HG03521 (cell line): ENCODE results near the gene SND1.
"Not testable (repeated sequence)": the region's sequence is repeated elsewhere in the genome, so short reads cannot be mapped to it uniquely, and the experiment has no call there.

Experiments used
- ATAC-seq: cut with Tn5 transposase; IDR thresholded peaks from one replicate; pipeline ENCODE4 v1.9.1; 2021; ENCODE audit warnings: mild to moderate bottlenecking, moderate library complexity; ENCODE audit not compliant: unreplicated experiment

SND1 gene

GRCh38 chr7:127822822-127823508 is 171.0 kb downstream of the SND1 start:
- no peak for ATAC-seq

GRCh38 chr7:127824682-127825081 is 172.7 kb downstream of the SND1 start:
- no peak for ATAC-seq

GRCh38 chr7:127828843-127829500 is 177.0 kb downstream of the SND1 start:
- ATAC-seq = no peak

GRCh38 chr7:127831318-127832219 is 179.6 kb downstream of the SND1 start:
- no peak for ATAC-seq

- no peak for ATAC-seq
These were observed 180.6 kb downstream of the SND1 start for GRCh38 chr7:127832592-127832991.

- ATAC-seq = no peak
These were observed 181.6 kb downstream of the SND1 start for GRCh38 chr7:127833641-127834040.

- no peak for ATAC-seq
These were observed 183.7 kb downstream of the SND1 start for GRCh38 chr7:127835679-127836078.

GRCh38 chr7:127837816-127838410 is 185.9 kb downstream of the SND1 start:
- ATAC-seq = not testable (repeated sequence)

GRCh38 chr7:127838816-127839415 is 186.9 kb downstream of the SND1 start:
- no peak for ATAC-seq

GRCh38 chr7:127840226-127840951 is 188.4 kb downstream of the SND1 start:
- ATAC-seq = no peak

- ATAC-seq = no peak
These were observed 192.2 kb downstream of the SND1 start for GRCh38 chr7:127844165-127844564.

- ATAC-seq = no peak
These were observed 192.8 kb downstream of the SND1 start for GRCh38 chr7:127844707-127845331.

- ATAC-seq = no peak
These were observed 193.7 kb downstream of the SND1 start for GRCh38 chr7:127845522-127846214.

- no peak for ATAC-seq
These were observed 195.6 kb downstream of the SND1 start for GRCh38 chr7:127847641-127848040.

GRCh38 chr7:127848241-127848640 is 196.2 kb downstream of the SND1 start:
- no peak for ATAC-seq

GRCh38 chr7:127850195-127850594 is 198.2 kb downstream of the SND1 start:
- no peak for ATAC-seq

GRCh38 chr7:127854383-127854782 is 202.4 kb downstream of the SND1 start:
- ATAC-seq = no peak

GRCh38 chr7:127857464-127857841 is 205.5 kb downstream of the SND1 start:
- no peak for ATAC-seq
